ENCODE measurements around the gene TOR1AIP1. TPM values are rescaled to one million over a fixed set of nuclear protein-coding genes. Genes with fewer than 3 reads are reported as not detected.
"Not testable (repeated sequence)": the region's sequence is repeated elsewhere in the genome, so short reads cannot be mapped to it uniquely, and the experiment has no call there.

Gene TOR1AIP1
- polyA plus RNA-seq (2012; ENCODE audit: low read depth, missing spikeins): 13.2 TPM

GRCh38 chr1:179882253-179883039 lies at the start of gene TOR1AIP1:
TOR1AIP1 (plus strand) TSS chr1:179882285; CDS start chr1:179882503, 218 bp downstream.
- peak; percentile 63 for DNase-seq (ENCODE audit: insufficient read length, low spot score)
- FAIRE-seq: peak; percentile 97
- TF ChIP-seq POLR2A (IDR thresholded peaks at IDR 0.05; ENCODE audit: low read depth, low read length): peak; percentile 88
- TF ChIP-seq TAF1 (IDR thresholded peaks at IDR 0.05; ENCODE audit: low read depth, low read length): peak; percentile 90
- TF ChIP-seq POU2F2 (IDR thresholded peaks at IDR 0.05; ENCODE audit: low read depth, low read length): peak; percentile 75
- peak; percentile 75 for TF ChIP-seq PAX5 (IDR thresholded peaks at IDR 0.05; ENCODE audit: insufficient read depth, low read length, severe bottlenecking)
- TF ChIP-seq POLR2AphosphoS5 (IDR thresholded peaks at IDR 0.05; ENCODE audit: low read depth, low read length): peak; percentile 83
- TF ChIP-seq SPI1 (IDR thresholded peaks at IDR 0.05; ENCODE audit: low read depth, low read length): peak; percentile 100

GRCh38 chr1:179836686-179837445 lies 45.2 kb upstream of the TOR1AIP1 start:
- not testable (repeated sequence) for DNase-seq (ENCODE audit: insufficient read length, low spot score); FAIRE-seq

GRCh38 chr1:179840107-179840506 lies 42.0 kb upstream of the TOR1AIP1 start:
- DNase-seq (ENCODE audit: insufficient read length, low spot score) (no peak), FAIRE-seq (no peak)
- TF ChIP-seq POLR2A (IDR thresholded peaks at IDR 0.05; ENCODE audit: low read depth, low read length): no peak
- no peak for TF ChIP-seq TAF1 (IDR thresholded peaks at IDR 0.05; ENCODE audit: low read depth, low read length)
- TF ChIP-seq PAX5 (IDR thresholded peaks at IDR 0.05; ENCODE audit: insufficient read depth, low read length, severe bottlenecking): no peak
- TF ChIP-seq POLR2AphosphoS5 (IDR thresholded peaks at IDR 0.05; ENCODE audit: low read depth, low read length): no peak
- TF ChIP-seq SPI1 (IDR thresholded peaks at IDR 0.05; ENCODE audit: low read depth, low read length): no peak
- no peak for TF ChIP-seq POU2F2 (IDR thresholded peaks at IDR 0.05; ENCODE audit: low read depth, low read length)

- DNase-seq (ENCODE audit: insufficient read length, low spot score) (no peak), FAIRE-seq (no peak)
- TF ChIP-seq POLR2A (IDR thresholded peaks at IDR 0.05; ENCODE audit: low read depth, low read length) (no peak), SPI1 (IDR thresholded peaks at IDR 0.05; ENCODE audit: low read depth, low read length) (no peak), POU2F2 (IDR thresholded peaks at IDR 0.05; ENCODE audit: low read depth, low read length) (no peak), POLR2AphosphoS5 (IDR thresholded peaks at IDR 0.05; ENCODE audit: low read depth, low read length) (no peak), TAF1 (IDR thresholded peaks at IDR 0.05; ENCODE audit: low read depth, low read length) (no peak), PAX5 (IDR thresholded peaks at IDR 0.05; ENCODE audit: insufficient read depth, low read length, severe bottlenecking) (no peak)
Measured at GRCh38 chr1:179848233-179848632, 33.9 kb upstream of the TOR1AIP1 start.

DNA sequence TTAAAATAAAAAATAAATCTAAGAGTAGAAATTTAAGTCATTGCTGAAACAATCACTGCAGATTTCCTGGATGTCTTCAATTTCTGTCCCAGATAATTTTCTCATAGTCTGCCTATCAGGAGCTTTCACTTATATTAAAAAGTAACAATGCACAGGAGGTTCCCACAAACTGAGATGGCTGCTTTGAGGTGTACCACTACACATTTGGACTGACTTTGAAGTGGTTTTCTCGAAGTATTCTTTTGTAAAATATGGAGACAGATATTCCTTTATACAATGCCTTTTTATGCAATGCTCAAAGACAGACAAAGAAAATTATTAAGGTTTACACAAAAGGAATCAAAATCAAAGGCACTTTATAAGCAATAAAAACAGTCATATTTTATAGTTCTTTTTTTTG lies 29.0 kb upstream of the TOR1AIP1 start:
- FAIRE-seq (no peak), DNase-seq (ENCODE audit: insufficient read length, low spot score) (no peak)
- no peak for TF ChIP-seq PAX5 (IDR thresholded peaks at IDR 0.05; ENCODE audit: insufficient read depth, low read length, severe bottlenecking)

DNA sequence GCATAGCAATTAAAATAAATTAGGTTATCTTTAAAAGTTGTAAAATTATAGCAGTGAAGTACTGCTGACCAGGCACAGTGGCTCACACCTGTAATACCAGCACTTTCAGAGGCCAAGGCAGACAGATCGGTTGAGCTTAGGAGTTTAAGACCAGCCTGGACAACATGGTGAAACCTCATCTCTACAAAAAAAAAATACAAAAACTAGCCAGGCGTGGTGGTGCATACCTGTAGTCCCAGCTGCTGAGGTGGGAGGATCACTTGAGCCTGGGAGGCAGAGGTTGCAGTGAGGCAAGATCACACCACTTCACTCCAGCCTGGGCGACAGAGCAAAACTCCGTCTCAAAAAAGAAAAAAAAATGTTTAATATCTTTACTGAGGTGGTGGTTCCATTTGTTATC lies 26.3 kb upstream of the TOR1AIP1 start:
- FAIRE-seq; DNase-seq (ENCODE audit: insufficient read length, low spot score): not testable (repeated sequence)

GRCh38 chr1:179856296-179856695 lies 25.8 kb upstream of the TOR1AIP1 start:
- TF ChIP-seq TAF1 (IDR thresholded peaks at IDR 0.05; ENCODE audit: low read depth, low read length) (no peak), POU2F2 (IDR thresholded peaks at IDR 0.05; ENCODE audit: low read depth, low read length) (no peak), POLR2AphosphoS5 (IDR thresholded peaks at IDR 0.05; ENCODE audit: low read depth, low read length) (no peak), PAX5 (IDR thresholded peaks at IDR 0.05; ENCODE audit: insufficient read depth, low read length, severe bottlenecking) (no peak), SPI1 (IDR thresholded peaks at IDR 0.05; ENCODE audit: low read depth, low read length) (no peak), POLR2A (IDR thresholded peaks at IDR 0.05; ENCODE audit: low read depth, low read length) (no peak)
- FAIRE-seq: no peak
- DNase-seq (ENCODE audit: insufficient read length, low spot score): no peak

- no peak for TF ChIP-seq TAF1 (IDR thresholded peaks at IDR 0.05; ENCODE audit: low read depth, low read length)
- TF ChIP-seq POLR2A (IDR thresholded peaks at IDR 0.05; ENCODE audit: low read depth, low read length): no peak
- TF ChIP-seq POLR2AphosphoS5 (IDR thresholded peaks at IDR 0.05; ENCODE audit: low read depth, low read length): no peak
- TF ChIP-seq SPI1 (IDR thresholded peaks at IDR 0.05; ENCODE audit: low read depth, low read length): no peak
- no peak for TF ChIP-seq PAX5 (IDR thresholded peaks at IDR 0.05; ENCODE audit: insufficient read depth, low read length, severe bottlenecking)
- no peak for TF ChIP-seq POU2F2 (IDR thresholded peaks at IDR 0.05; ENCODE audit: low read depth, low read length)
- DNase-seq (ENCODE audit: insufficient read length, low spot score) (no peak), FAIRE-seq (no peak)
Measured at GRCh38 chr1:179857009-179857408, 25.1 kb upstream of the TOR1AIP1 start.

DNA sequence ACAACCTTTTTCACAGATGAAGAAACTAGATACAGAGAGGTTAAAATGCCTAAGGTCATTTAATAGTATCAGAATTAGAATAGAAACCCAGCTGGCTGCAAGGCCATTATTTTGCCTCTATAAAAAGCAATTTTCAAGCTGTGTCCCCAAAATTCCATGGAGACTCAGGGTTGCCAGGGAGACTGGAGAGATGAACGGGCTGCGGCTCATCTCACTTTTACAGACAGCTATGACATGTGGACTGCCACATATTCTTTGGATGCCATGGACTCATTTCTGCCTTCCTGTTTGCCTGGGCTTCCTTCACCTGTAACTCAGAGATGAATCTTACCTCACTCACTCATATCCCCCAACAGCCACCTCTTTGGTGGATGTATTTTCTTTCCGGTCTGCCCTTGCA lies 21.4 kb upstream of the TOR1AIP1 start:
- no peak for DNase-seq (ENCODE audit: insufficient read length, low spot score)
- no peak for TF ChIP-seq POLR2AphosphoS5 (IDR thresholded peaks at IDR 0.05; ENCODE audit: low read depth, low read length)
- no peak for TF ChIP-seq TAF1 (IDR thresholded peaks at IDR 0.05; ENCODE audit: low read depth, low read length)
- TF ChIP-seq SPI1 (IDR thresholded peaks at IDR 0.05; ENCODE audit: low read depth, low read length): no peak
- TF ChIP-seq PAX5 (IDR thresholded peaks at IDR 0.05; ENCODE audit: insufficient read depth, low read length, severe bottlenecking): no peak
- no peak for TF ChIP-seq POLR2A (IDR thresholded peaks at IDR 0.05; ENCODE audit: low read depth, low read length)
- FAIRE-seq: no peak

DNA sequence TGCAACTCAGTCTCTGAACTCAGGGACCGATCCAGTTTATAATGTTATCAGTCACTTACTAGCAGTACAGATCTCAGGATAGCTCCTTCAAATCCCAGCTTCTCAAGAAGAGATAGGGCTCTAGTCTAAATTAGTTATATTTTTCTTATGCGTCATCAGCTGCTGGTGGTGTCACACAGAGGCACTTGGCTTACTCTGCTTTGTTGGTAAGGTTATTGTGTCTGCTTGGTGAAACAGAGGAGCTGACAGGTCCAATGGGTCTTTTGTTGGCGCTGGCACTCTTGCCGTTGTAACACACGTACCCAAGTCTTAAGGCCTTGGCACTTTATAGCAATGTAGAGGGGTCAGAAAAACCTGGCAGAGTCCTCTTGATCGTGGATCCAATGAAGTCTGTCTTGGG lies 16.7 kb upstream of the TOR1AIP1 start:
- TF ChIP-seq POLR2AphosphoS5 (IDR thresholded peaks at IDR 0.05; ENCODE audit: low read depth, low read length) (no peak), TAF1 (IDR thresholded peaks at IDR 0.05; ENCODE audit: low read depth, low read length) (no peak), POLR2A (IDR thresholded peaks at IDR 0.05; ENCODE audit: low read depth, low read length) (no peak), PAX5 (IDR thresholded peaks at IDR 0.05; ENCODE audit: insufficient read depth, low read length, severe bottlenecking) (no peak), POU2F2 (IDR thresholded peaks at IDR 0.05; ENCODE audit: low read depth, low read length) (no peak), SPI1 (IDR thresholded peaks at IDR 0.05; ENCODE audit: low read depth, low read length) (no peak)
- no peak for FAIRE-seq
- no peak for DNase-seq (ENCODE audit: insufficient read length, low spot score)
